ENCODE results near the gene PDE2A.

The PDE2A gene

DNA sequence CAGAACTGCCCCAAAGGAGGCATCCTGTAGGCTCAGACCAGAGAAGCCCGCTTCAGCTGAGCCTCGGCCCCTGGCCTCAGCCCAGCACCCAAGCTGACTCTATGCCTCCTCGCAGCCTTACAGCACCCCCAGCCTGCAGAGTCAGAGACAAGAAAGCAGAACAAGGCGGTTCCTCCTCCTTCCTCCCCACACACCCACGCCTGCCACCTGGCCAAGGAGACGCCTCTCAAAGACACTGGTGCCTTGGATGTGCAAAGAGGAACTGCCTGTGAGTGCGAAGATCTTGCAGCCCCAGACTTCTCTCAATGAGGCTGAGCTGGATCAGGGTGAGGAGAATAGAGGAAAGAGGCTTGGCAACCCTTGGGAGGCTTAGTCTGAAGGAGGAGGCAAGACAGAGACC is 60.2 kb downstream of the PDE2A start:
- DNase-seq (ENCODE audit: low spot score): peak; percentile 65

DNA sequence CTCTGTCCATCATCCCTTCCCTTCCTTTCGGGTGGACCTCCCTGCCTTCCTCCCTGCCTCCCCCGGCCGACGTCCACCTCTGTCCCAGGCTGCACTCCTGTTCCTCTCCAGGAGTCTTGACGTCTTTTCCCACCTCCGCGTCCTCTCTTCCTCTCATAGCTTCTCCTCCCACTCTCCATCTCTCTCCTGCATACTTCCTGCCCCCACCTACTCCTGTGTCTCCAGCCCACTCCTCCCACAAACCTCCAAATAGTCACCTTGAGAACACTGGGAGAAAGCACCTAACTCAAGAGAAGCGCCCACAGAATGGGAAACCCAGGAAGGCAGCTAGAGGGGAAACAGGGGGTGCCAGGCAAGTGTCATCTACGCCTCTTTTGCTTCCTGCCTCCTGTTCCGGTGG is 60.8 kb downstream of the PDE2A start:
- no peak for DNase-seq (ENCODE audit: low spot score)

DNA sequence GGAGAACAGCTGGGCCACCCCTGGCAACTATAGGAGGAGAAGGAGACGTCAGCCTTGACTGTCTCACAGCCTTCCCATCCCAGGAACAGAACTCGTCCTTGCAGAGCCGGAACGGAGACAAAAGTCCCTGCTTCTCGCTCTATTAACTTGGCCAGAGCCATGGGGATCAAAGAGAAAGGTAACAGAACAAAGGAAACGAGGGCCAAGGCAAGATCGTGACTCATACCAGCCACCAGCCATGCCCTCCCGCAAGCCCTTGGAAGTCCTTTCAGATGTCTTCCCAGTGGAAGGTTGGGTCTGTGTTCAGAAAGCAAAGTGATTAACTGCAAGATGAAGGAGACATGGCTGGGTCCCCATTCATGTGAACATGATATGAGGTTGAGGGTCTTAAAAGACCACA is 64.7 kb downstream of the PDE2A start:
- no peak for DNase-seq (ENCODE audit: low spot score)

DNA sequence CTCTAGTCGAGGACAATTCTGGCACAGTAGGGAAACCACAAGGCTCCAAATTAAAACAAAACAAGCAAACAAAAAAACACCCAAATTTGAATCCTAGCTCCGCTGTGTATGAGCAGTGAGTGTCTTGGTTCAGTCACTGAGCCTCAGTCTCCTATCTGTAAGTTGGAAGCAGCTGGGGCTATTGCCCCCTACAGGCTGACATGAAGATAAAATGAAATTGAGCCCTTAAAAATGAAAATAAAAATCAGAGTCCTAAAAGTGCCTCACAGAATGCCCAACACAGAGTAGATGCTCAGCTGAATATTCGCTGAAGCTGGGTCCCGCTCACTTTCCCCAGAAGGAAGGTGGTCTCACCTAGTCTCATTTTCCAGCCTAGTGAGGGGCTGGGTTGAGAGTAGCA is 65.2 kb downstream of the PDE2A start:
- no peak for DNase-seq (ENCODE audit: low spot score)

DNA sequence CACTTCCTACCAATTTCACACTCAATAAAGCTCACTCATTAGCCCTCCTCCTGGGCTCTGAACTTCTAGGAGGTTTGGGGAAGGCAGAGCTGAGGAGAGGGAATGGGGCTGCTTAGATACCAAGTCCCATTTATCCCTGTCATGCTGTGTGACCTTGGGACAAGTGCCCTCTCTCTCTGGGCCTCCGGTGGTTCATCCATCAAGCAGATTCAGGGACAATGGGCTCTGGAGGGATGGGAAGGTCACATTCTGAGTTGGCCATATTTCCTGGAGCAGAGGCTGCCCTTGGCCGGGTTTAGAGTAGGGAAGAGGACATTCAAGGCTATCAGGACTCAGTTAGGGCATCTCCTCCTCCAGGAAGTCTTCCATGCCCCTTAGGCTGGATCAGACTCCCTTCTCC is 66.7 kb downstream of the PDE2A start:
- no peak for DNase-seq (ENCODE audit: low spot score)

DNA sequence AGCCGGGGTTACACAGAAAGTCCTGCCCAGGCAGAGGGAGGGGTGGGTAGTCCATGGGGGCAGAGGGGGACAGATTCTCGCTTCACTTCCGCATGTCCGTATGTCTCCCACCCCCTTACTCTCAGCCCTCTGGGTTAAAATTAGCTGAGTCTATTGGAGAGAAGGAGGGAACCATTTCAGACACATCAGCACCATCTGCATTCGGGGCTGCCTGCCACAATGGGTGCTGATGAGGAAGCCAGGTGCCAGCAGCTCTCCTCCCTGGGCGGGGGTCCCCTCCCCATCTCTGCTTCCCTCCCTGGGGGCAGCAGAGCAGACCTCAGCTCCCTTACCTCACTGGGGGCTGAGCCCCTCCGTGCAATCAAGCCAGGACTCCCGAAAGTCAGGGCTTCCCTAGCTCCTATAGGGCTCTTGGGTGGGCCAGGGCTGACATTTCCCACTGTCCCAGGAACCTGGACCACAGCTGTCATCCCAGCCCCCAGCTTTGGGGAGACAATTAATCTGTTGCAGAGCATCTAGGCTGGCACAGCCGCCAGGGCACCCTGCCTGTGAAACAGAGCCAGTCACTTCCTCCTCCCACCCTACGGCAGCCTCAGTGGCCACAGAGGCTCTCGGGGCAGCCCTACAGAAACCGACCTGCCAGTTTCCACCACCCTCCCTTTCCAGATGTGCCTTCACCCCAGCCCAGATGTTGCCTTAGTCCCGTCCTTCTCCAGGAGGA is 67.3 kb downstream of the PDE2A start:
- DNase-seq (ENCODE audit: low spot score): no peak

DNA sequence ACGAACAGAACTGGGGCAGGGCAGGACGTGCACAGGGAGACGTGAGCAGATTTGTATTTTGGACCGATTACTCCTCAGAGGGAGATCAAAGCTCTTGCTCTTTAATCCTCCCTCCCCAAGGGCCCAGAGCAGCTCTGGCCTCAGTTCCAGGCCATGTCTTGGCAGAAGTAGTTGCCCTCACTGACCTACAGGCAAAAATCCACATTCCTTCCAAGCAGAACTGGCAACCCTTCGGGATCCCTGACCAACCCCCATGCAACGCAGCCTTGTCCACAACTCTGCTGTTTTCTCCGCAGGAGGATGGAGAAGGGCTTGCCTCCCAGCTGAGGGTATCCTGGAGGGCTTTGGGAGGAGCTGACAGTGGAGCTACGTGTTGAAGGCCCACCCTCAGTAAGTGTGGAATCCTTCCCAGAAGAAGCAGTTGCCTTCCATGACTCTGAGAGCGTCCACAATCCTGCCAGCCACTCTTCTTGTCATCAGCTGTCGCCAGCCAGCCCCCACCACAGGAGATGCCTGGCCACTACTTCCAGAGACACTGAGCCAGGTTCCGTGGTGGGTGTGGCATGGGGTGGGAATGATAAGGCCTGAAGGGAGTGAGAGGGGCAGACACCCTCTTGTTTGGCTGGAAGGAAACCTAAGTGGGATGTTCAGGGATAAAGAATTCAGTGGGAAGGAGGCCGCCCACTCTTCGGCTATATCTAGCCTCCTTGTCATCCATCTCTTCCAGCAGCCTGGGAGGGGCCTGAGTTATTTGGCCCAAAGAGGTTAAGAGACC is 68.1 kb downstream of the PDE2A start:
- no peak for DNase-seq (ENCODE audit: low spot score)

DNA sequence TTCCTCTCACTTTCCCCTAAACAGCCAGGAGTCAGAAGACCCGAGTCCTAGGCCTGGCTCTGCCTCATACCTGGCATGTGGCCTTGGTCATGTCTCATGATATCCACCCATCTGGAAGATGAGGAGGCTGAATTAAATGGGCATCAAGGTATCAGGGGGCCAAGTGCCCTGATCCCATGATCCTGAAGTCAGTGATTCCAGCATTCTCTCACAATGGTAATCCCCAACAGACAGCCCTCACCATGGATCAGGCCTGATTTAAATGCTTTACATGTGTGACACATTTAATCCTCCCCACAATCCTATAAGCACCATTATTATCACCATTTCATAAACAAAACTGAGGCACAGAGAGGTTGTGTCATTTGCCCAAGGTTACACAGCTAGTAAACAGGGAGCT is 70.0 kb downstream of the PDE2A start:
- DNase-seq (ENCODE audit: low spot score): no peak

DNA sequence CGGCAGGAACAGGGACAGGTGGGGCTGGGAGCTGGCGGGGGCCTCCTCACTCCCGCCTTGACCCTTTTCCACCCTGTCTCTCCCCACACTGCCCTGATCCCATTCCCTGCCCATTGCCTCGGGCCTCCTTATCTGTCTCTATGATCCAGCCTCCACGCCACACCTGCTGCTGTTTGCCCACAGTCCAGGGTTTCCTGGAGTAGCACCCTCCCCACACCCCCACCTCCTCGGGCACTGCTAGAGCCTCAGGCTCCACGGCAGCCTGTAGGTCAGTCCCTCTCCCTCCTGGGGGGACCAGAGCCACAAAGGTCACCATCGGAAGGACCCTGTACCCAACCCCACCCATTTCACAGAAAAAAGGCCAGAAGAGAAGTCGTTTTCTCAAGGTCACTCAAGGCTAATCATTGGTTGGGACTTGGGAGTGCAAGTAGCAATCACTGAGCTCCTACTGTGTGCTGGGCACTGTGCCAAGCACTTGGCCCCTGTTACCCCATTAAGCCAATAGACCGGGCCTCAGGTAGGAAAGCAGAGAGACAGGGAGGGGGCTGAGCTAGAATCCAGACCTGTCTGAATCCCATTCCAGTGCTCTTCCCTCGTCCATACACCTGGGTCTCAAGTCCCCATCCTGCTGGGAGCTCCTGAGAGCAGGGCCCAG is 71.8 kb downstream of the PDE2A start:
- no peak for DNase-seq (ENCODE audit: low spot score)

DNA sequence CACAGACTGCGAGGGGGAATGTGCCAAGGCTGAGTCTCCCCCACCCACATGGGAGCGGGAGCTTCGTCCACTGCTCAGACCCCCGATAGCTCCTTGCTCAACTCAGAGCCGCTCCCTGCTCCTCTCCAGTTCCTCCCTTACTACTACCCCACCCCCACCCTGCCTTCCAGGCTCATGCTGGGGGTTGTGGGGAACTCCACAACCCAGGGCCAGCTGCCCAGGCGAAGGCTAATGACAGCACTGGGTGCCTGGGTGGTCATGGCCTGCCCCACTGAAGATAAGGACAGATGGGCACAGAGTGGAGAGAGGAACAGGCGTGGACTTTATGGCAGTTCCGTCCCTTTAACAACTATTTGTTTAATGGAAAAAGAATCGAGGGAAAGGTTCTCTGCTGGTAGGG is 73.7 kb downstream of the PDE2A start:
- DNase-seq (ENCODE audit: low spot score): no peak

DNA sequence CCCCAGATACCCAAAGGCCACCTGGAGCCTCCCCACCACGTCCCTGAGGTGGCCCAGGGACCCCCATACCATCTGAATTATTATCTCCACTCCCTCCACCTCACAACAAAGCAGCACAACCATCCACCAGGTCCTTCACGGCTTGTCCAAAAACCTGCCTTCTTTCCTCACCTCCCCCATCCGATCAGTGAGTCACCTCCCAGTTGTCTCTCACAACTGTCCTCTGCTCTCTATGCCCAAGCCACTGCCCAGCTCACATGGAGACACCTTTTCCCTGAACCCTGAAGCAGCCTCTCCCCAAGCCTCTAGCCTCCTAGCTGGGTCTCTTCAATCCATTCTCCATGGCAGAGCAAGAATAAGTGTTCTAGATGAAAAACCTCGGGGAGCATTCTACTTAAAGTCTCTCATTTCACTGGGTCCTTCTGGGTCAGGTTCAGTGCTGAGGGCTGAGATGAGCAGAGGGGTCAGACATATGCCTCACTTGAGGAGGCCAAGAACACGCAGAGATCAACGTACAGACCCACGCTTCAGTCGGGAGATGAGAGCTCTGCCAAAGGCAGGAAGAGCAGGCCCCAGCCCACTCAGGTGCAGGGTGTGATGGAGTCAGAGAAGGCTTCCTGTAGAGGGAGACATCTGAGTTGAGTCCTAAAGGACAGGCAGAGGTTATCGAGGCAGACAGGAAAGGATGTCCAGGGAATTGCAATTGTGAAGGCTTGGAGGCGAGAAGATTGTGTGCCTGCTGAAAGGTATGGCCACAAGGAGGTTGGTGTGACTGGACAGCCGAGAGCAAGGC is 74.7 kb downstream of the PDE2A start:
- no peak for DNase-seq (ENCODE audit: low spot score)

DNA sequence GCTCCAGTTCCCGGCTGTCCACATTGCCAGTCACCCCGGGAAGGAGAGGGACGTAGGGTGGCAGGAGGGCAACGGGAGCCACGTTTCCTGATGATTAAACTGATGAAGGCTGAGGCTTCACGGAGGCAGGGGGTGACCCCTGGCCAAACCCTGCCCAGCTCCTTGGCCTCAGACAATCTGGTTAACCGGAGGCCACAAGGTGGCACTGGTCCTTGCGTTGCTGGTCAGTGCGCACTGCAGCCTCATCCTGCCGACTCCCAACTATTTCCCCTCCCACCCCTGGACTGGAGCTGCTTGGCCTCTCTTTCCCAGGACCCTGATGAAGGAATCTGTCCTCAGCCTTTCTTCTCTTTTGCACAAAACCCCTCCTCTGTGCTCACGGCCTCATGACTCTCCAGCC is 75.3 kb downstream of the PDE2A start:
- DNase-seq (ENCODE audit: low spot score): peak; percentile 49

DNA sequence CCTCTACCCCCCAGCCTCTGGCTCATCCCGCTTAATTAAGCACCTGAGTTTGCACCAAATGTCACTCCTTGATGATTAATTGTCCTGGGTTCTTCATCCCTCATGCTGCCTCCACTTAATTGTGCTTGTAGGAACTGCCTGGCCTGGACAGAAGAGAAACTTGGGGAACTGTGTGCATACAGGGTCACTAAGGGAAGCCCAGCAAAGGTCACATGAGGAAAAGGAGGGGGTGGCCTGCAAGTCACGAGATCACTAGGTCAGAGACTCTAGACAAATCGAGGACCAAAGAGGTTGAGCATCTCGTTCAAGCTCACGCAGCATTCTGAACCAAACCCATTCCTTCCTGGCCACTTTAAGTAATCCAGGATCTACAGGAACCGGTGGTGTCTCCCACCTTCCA is 75.8 kb downstream of the PDE2A start:
- DNase-seq (ENCODE audit: low spot score): no peak

DNA sequence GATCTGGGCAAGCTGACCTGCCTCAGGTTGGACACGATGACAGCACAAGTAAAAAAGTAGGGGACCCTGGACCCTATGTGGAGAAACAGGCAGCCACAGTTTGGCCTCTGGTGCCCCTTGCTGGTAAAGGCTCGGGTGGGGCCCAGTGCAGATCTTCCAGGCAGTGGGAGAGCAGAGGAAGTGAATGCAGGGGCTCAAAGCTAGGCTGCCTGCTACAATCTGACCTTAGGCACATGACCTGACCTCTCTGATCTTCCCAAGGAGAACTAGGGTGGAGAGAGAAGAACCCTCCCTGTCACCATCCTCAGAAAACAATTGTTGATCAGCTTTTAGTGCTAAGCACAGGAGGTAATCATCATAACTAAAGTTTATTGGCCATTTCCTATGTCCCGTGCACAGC is 76.5 kb downstream of the PDE2A start:
- DNase-seq (ENCODE audit: low spot score): no peak

DNA sequence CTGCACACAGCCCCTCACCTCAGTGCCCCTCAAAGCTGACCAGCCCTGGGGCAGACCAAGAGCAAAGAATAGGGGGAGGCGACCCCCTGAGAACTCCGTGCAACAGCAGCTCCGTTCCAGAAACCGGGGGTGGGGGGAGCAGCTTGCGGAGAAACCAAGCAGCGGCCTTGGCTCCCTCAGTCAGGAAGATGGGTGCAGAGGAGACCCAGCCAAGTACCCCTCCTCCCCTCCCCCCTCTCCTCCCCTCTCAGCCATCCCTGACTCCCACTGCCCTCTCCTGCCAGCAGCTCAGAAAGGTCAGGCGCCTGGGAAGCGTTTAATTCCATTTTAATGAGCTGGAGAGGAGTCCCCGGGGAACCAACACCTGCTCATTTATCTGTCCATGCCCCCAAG is 78.9 kb downstream of the PDE2A start:
- no peak for DNase-seq (ENCODE audit: low spot score)

DNA sequence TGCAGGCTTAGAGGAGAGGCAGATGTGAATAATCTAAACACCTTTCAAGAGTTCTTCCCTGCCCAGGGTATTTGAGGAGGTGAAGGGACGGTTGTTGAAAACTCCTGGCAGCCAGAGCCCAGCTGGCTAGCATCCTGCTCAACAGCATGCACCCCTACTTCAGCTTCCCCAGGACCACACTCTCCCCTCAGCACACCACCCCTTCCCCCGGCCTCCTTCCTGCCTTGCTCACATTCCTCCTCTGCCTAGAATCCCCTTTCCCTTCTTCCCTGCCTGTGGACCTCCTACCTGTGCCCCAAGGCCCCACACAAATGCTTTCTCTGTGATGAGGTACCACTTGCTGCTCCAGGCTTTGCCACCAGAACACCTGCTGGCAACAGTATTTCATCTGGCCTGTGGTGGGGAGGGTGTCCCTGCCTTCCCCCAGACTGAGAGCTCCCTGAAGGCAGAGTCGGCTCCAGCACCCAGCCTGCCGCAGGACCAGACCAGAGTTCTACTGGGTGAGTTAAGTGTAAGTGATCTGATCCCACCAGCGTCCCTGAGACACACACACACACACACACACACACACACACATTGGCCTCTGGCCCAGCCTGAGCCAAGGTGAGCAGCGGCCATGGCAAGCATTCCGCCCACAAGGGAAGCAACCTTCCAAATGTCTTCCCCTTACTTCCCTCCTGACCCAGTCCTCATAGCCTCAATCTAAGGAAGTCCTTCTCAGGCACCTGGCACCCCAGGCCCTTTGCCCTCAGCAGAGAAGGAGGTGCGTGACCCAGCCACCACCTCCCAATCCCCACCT is 79.5 kb downstream of the PDE2A start:
- DNase-seq (ENCODE audit: low spot score): no peak

DNA sequence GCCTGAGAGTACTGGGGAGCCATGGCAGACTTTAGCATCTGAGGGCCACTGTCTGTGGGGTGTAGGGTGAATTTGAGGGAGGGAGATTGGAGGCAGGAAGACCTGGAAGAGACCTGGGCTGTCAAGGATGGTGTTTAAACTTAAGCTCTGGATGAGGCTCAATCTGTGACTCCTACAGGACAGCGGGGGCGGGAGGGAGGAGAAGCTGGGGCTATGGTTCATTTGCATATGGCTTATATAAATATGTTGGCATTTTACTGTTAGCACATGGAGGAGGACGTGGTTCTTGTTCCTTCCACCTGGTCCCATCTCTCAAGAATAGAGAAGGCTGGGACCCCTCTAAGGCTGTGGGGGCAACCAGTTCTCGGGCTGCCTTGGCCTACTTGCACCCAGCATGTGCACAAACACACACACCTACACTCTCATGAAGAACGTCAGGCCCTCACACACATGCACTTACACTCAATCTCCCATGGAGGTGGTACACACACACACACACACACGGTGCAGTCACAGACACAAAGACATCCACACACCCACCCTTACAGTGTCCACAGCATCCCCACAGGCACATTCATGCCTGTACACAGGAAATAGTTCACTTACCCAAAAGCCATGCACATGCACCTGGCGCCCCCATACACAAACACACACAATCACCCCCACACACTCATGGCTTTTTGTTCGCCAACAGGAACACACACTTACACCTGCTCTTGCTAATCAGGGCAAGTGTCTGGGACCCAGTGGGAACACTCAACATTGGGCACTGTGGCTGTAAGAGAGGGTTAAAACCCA is 81.3 kb downstream of the PDE2A start:
- no peak for DNase-seq (ENCODE audit: low spot score)

DNA sequence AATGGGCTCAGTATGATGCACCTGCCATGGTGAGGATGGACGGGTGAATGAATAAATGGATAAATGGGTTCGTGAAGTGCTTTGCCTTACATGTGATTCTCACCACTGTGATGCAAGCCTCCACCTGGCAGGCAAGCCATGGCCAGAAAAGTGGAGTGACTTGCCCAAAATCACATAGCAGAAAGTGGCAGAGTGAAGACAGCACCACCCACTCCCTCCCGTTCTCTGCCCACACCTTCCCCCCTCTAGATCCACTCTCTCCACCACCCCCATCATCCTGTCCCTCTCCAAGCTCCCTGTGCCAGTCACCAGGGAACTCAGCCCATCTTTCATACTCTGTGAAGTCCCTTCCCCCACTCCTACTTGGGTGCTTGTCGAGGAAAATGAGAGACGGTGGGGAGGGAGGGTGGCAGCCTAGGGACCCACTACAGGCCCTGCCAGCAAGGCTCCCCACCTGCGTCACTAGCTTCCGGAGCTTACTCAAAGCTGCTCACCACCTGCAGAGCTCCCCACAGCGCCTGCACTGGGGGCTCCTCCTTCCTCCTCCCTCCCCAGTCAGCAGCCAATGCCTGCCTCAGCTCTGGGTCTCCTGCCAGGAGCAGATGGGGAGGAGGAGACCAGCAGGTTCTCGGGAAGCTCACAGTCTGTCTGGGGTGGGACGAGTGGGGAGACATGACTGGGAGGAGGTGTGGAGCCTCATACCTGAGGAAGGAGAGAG is 82.3 kb downstream of the PDE2A start:
- DNase-seq (ENCODE audit: low spot score): no peak

DNA sequence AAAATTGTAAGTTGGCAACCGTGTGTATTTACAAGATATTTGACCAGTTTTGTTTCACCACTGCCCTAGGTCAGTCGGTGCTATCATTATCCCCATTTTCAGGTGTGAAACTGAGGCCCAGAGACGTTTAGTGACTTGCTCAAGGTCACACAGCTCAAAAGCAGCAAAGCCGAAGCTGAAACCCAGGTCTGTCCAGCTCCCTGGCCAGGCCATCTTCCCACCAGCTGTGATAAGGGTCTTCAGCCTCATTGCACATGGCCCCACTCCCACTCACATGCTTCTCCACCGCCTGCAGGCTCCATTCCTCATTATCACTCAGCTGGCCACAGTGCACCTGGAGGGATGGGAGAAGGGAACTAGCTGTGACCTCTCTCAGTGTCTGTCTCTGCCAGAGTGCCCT is 83.2 kb downstream of the PDE2A start:
- no peak for DNase-seq (ENCODE audit: low spot score)

All from pons (tissue), 1 donor.